Measurements from ENCODE around the gene IL3.

Gene IL3

GRCh38 chr5:132026516-132027008 lies 33.9 kb upstream of the IL3 start:
- DNase-seq: no peak

GRCh38 chr5:132027027-132027426 lies 33.4 kb upstream of the IL3 start:
- no peak for DNase-seq

- no peak for DNase-seq
These were observed 30.7 kb upstream of the IL3 start for GRCh38 chr5:132029609-132030330.

- DNase-seq: no peak
These were observed 29.8 kb upstream of the IL3 start for GRCh38 chr5:132030610-132031009.

- DNase-seq: no peak
These were observed 28.3 kb upstream of the IL3 start for GRCh38 chr5:132032196-132032595.

GRCh38 chr5:132033122-132033521 lies 27.3 kb upstream of the IL3 start:
- no peak for DNase-seq

- no peak for DNase-seq
These were observed 23.1 kb upstream of the IL3 start for GRCh38 chr5:132037353-132037752.

GRCh38 chr5:132044207-132044606 lies 16.2 kb upstream of the IL3 start:
- DNase-seq: peak; percentile 93 to 97 (median 96)

GRCh38 chr5:132046880-132047299 lies 13.6 kb upstream of the IL3 start:
- no peak for DNase-seq

GRCh38 chr5:132049093-132049492 lies 11.4 kb upstream of the IL3 start:
- no peak for DNase-seq

- DNase-seq: no peak
These were observed 10.9 kb upstream of the IL3 start for GRCh38 chr5:132049559-132049958.

GRCh38 chr5:132050136-132050535 lies 10.3 kb upstream of the IL3 start:
- DNase-seq: peak; percentile 80 to 85 (median 83)

GRCh38 chr5:132050661-132051552 lies 9.5 kb upstream of the IL3 start:
- DNase-seq: no peak

- DNase-seq: no peak
These were observed 7.9 kb upstream of the IL3 start for GRCh38 chr5:132052520-132052919.

- DNase-seq: no peak
These were observed 7.0 kb upstream of the IL3 start for GRCh38 chr5:132053483-132053882.

- no peak for DNase-seq
These were observed 6.3 kb upstream of the IL3 start for GRCh38 chr5:132054031-132054696.

GRCh38 chr5:132054697-132055440 lies 5.6 kb upstream of the IL3 start:
- DNase-seq: no peak

GRCh38 chr5:132055441-132055807 lies 5.0 kb upstream of the IL3 start:
- DNase-seq: no peak

- DNase-seq: no peak
These were observed 4.4 kb upstream of the IL3 start for GRCh38 chr5:132055808-132056609.

- no peak for DNase-seq
These were observed 3.6 kb upstream of the IL3 start for GRCh38 chr5:132056610-132057497.

Measured in suppressor macrophage treated with lipopolysaccharide for 1 hour (primary cell).